IPS-18a (cell line): ENCODE measurements around the gene MAPK12.

Experiments
- H3K27ac ChIP-seq: one replicate; pipeline ENCODE4 v1.5.1; 2013; ENCODE audit warnings: low read length
- H3K27me3 ChIP-seq: one replicate; pipeline ENCODE4 v1.6.1; 2013; ENCODE audit warnings: mild to moderate bottlenecking, low read length; ENCODE audit not compliant: control insufficient read depth, insufficient read depth
- H3K36me3 ChIP-seq: one replicate; pipeline ENCODE4 v1.6.1; 2013; ENCODE audit warnings: low read depth, low read length; ENCODE audit not compliant: control insufficient read depth
- H3K4me1 ChIP-seq: one replicate; pipeline ENCODE4 v1.6.1; 2013; ENCODE audit warnings: low read depth, low read length; ENCODE audit not compliant: control insufficient read depth
- H3K4me3 ChIP-seq: one replicate; pipeline ENCODE4 v1.5.1; 2013; ENCODE audit warnings: low read length
- H3K9ac ChIP-seq: one replicate; pipeline ENCODE4 v1.6.1; 2013; ENCODE audit warnings: mild to moderate bottlenecking, low read length, moderate library complexity
- H3K9me3 ChIP-seq: one replicate; pipeline ENCODE4 v1.6.1; 2013; ENCODE audit warnings: low read depth, low read length; ENCODE audit not compliant: control insufficient read depth

The MAPK12 gene

DNA sequence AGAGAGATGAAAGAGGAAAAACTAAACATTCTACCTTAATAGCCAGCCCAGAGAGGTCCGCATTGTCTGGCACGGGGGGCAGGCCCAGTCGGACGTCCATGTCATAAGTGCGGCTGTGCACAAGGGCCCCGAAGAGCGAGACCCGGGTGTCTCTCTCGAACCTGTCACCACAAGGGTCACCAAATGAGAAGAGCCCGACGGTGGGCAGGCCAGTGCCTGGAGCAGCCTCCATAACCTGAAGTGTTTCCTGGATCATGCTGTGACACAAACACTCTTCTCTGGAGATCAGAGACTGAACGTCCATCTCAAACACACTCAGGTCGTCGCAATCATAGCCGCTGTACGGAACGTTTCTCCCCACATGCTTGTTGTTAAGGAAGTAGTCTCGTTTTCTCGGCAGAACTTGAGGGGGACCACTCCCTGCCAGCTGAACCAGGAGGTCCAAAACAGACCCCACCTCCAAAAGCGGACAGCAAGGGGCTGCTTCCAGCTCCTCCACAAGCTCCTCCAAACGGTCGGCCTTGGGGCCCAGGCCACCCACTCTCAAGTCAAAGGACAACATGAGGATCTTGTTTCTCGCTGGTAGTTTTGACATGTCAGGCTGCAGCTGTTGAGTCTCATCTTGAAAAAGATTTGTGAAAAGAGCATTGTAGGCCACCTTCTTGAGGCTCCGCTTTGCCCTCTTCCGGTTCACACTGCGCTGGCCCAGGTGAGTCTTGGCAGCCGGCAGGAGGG lies 17.6 kb downstream of the MAPK12 start:
- H3K27me3 ChIP-seq = no peaks in the 10 kb centered on the region
- peak overlapping the region; percentile 97 for H3K4me3 ChIP-seq
- peaks cover 5% of the 10 kb centered on the region for H3K36me3 ChIP-seq
- H3K9ac ChIP-seq = peak overlapping the region; percentile 85
- H3K4me1 ChIP-seq = peaks cover 6% of the 10 kb centered on the region
- no peak overlapping the region for H3K27ac ChIP-seq
- H3K9me3 ChIP-seq = no peaks in the 10 kb centered on the region

DNA sequence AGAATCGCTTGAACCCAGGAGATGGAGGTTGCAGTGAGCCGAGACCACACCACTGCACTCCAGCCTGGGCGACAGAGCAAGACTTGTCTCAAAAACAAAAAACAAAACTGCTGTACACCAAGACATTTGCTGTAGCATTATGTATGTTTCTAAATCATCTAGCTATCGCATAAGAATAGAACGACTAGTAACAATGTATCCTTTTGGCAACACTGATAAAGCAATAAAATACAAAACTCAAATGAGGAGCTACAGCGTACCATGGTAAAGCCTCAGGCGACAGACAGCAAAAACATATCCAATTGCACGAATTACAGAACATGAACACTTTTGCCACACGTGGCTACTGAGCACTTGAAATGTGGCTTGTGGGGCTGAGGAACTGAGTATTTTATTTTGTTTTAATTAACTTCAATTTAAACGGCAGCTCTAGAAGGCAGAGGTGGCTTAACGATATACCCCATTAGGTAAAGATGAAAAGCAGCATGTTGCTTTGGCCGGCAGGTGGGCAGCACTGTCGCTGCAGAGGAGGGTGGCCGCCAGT lies 19.0 kb downstream of the MAPK12 start:
- H3K27ac ChIP-seq = no peak overlapping the region
- no peak overlapping the region for H3K9ac ChIP-seq
- peaks cover 5% of the 10 kb centered on the region for H3K36me3 ChIP-seq
- H3K27me3 ChIP-seq = no peaks in the 10 kb centered on the region
- H3K4me3 ChIP-seq = no peak overlapping the region
- H3K4me1 ChIP-seq = peaks cover 2% of the 10 kb centered on the region
- H3K9me3 ChIP-seq = no peaks in the 10 kb centered on the region

DNA sequence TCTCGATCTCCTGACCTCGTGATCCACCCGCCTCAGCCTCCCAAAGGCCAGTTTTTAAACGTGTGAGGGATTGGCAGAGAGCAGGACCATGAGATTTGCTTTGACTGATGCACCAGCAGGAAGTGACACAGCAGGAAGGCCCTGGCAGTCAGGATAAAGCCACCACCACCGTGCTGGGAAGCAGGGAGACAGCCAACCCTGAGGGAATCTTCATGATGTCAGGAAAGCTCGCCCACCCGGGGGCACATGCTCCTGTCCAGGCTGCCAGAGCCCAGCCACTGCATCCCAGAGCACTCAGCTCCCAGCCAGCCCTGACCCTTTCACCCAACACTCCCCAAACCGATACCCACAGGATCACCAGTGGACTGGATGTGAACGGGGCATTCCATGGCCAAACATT lies 22.7 kb downstream of the MAPK12 start:
- H3K27ac ChIP-seq = no peak overlapping the region
- no peak overlapping the region for H3K9ac ChIP-seq
- H3K4me1 ChIP-seq = peaks cover 2% of the 10 kb centered on the region
- H3K36me3 ChIP-seq = no peaks in the 10 kb centered on the region
- H3K27me3 ChIP-seq = no peaks in the 10 kb centered on the region
- no peaks in the 10 kb centered on the region for H3K9me3 ChIP-seq
- no peak overlapping the region for H3K4me3 ChIP-seq

- no peak overlapping the region for H3K4me3 ChIP-seq
- H3K9me3 ChIP-seq = no peaks in the 10 kb centered on the region
- H3K9ac ChIP-seq = no peak overlapping the region
- H3K27ac ChIP-seq = no peak overlapping the region
- H3K36me3 ChIP-seq = no peaks in the 10 kb centered on the region
- no peaks in the 10 kb centered on the region for H3K27me3 ChIP-seq
- no peaks in the 10 kb centered on the region for H3K4me1 ChIP-seq
Observed at GRCh38 chr22:50236731-50237409, 24.6 kb downstream of the MAPK12 start.

DNA sequence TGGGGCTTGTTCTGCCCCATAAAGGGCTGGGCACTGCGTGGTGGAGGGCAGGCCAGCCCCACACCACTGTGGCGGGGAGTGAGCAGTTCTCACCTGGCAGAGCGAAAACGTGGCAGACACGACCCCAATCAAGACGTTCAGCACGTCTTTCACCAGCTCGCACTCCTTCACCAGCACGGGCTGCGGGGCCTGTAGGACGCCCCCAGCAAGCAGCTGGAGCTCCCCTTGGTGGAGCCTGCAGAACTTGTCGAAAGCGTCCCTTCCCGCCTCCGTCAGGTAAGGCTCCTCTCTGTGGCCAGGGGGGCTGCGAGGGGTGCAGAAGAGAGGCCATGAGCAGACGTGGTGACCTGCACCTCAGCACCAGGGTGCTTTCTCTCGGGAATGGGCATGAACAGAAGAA lies 28.3 kb downstream of the MAPK12 start:
- Histone ChIP-seq H3K27ac (no peak overlapping the region), H3K9ac (no peak overlapping the region), H3K4me3 (no peak overlapping the region), H3K9me3 (no peaks in the 10 kb centered on the region), H3K36me3 (no peaks in the 10 kb centered on the region), H3K4me1 (no peaks in the 10 kb centered on the region), H3K27me3 (no peaks in the 10 kb centered on the region)

GRCh38 chr22:50232481-50233151 lies 28.9 kb downstream of the MAPK12 start:
- Histone ChIP-seq H3K4me3 (no peak overlapping the region), H3K36me3 (no peaks in the 10 kb centered on the region), H3K27me3 (no peaks in the 10 kb centered on the region), H3K4me1 (no peaks in the 10 kb centered on the region), H3K9me3 (no peaks in the 10 kb centered on the region), H3K9ac (no peak overlapping the region), H3K27ac (no peak overlapping the region)

- H3K36me3 ChIP-seq = peaks cover 4% of the 10 kb centered on the region
- H3K9ac ChIP-seq = no peak overlapping the region
- H3K27ac ChIP-seq = no peak overlapping the region
- no peak overlapping the region for H3K4me3 ChIP-seq
- no peaks in the 10 kb centered on the region for H3K4me1 ChIP-seq
- H3K27me3 ChIP-seq = no peaks in the 10 kb centered on the region
- H3K9me3 ChIP-seq = no peaks in the 10 kb centered on the region
Observed at GRCh38 chr22:50229370-50229769, 32.1 kb downstream of the MAPK12 start.

- no peaks in the 10 kb centered on the region for H3K9me3 ChIP-seq
- no peak overlapping the region for H3K27ac ChIP-seq
- H3K36me3 ChIP-seq = peaks cover 9% of the 10 kb centered on the region
- no peak overlapping the region for H3K4me3 ChIP-seq
- H3K4me1 ChIP-seq = no peaks in the 10 kb centered on the region
- no peaks in the 10 kb centered on the region for H3K27me3 ChIP-seq
- H3K9ac ChIP-seq = no peak overlapping the region
Observed at GRCh38 chr22:50228366-50228765, 33.1 kb downstream of the MAPK12 start.

DNA sequence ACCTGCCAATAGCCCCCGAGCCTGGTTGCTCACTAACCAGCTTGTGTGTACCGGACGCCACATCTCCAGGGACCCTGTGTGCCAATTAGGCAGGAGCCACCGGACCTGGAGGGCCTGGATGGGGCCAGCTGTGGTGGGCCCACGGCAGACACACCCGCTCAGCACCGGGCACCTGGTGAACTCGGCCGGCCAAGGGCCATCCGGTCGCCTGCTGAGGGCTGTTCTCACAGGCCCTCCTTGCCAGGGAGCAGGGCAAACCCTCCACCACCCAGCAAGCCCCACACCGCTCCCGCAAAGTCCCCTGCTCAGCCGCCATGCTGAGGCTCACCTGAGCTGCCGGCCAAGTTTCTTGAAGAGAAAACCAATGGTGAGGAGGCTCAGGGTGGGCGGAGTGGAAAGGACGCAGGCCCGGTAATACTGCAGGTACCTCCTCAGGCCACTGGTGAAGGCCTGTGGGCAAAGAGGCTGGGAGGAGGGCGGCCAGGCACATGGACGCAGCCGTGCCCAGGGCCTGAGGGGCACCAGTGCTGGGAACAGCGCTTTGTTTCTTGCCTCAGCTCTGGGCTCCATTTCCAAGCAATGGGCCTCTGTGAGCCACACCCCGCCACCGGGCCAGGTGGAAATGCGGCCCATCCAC lies 33.8 kb downstream of the MAPK12 start:
- peaks cover 14% of the 10 kb centered on the region for H3K36me3 ChIP-seq
- H3K27ac ChIP-seq = no peak overlapping the region
- no peaks in the 10 kb centered on the region for H3K27me3 ChIP-seq
- H3K9me3 ChIP-seq = no peaks in the 10 kb centered on the region
- no peaks in the 10 kb centered on the region for H3K4me1 ChIP-seq
- no peak overlapping the region for H3K9ac ChIP-seq
- H3K4me3 ChIP-seq = no peak overlapping the region

GRCh38 chr22:50226875-50227165 lies 34.7 kb downstream of the MAPK12 start:
- no peak overlapping the region for H3K9ac ChIP-seq
- H3K27ac ChIP-seq = no peak overlapping the region
- no peaks in the 10 kb centered on the region for H3K4me1 ChIP-seq
- no peak overlapping the region for H3K4me3 ChIP-seq
- peaks cover 18% of the 10 kb centered on the region for H3K36me3 ChIP-seq
- no peaks in the 10 kb centered on the region for H3K9me3 ChIP-seq
- H3K27me3 ChIP-seq = no peaks in the 10 kb centered on the region

GRCh38 chr22:50226063-50226874 lies 35.2 kb downstream of the MAPK12 start:
- H3K36me3 ChIP-seq = peaks cover 18% of the 10 kb centered on the region
- H3K9ac ChIP-seq = no peak overlapping the region
- H3K27ac ChIP-seq = no peak overlapping the region
- no peaks in the 10 kb centered on the region for H3K4me1 ChIP-seq
- H3K4me3 ChIP-seq = no peak overlapping the region
- no peaks in the 10 kb centered on the region for H3K27me3 ChIP-seq
- H3K9me3 ChIP-seq = no peaks in the 10 kb centered on the region
